HG02970 (cell line): ENCODE measurements around the gene PEX5.

Experiments
- ATAC-seq: cut with Tn5 transposase; IDR thresholded peaks from one replicate; pipeline ENCODE4 v1.9.1; 2021; ENCODE audit warnings: mild to moderate bottlenecking, moderate library complexity, moderate number of reproducible peaks; ENCODE audit not compliant: unreplicated experiment, low FRiP score

The PEX5 gene

DNA sequence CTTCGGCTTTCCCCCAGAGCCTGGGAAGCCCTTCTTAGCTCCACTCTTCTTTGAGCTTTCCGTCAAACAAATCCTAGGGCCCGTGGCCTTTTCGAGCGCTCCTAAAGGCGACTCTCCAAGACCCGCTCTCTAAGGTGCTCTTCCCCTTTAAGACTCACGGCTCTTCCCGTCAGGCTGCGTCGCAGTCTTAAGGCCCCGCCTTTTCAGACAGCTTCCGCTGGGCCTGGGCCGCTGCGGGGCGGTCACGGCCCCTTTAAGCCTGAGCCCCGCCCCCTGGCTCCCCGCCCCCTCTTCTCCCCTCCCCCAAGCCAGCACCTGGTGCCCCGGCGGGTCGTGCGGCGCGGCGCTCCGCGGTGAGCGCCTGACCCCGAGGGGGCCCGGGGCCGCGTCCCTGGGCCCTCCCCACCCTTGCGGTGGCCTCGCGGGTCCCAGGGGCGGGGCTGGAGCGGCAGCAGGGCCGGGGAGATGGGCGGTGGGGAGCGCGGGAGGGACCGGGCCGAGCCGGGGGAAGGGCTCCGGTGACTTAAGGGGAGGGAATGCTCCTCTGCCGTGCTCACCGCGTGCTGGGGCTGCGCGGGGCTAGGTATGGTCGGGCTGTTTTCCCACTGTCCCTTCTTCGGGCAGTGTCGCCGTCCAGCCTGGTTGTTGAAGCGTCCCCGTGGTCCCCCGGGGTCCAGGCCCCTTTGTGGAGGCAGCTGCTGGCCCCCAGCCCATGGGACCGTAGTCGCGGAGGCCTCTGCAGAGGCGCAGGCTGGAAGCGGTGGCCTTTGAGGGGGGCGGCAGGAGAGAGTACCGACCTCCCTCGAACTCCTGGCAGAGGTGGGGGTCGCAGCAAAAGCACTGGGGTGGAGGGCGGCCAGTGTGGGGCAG, at the start of gene PEX5:
Gene PEX5 (plus strand): TSS at position 289 of the 870 bp plus-strand sequence. CDS start 692 bp downstream, outside the sequence.
- peak; percentile 88 for ATAC-seq

DNA sequence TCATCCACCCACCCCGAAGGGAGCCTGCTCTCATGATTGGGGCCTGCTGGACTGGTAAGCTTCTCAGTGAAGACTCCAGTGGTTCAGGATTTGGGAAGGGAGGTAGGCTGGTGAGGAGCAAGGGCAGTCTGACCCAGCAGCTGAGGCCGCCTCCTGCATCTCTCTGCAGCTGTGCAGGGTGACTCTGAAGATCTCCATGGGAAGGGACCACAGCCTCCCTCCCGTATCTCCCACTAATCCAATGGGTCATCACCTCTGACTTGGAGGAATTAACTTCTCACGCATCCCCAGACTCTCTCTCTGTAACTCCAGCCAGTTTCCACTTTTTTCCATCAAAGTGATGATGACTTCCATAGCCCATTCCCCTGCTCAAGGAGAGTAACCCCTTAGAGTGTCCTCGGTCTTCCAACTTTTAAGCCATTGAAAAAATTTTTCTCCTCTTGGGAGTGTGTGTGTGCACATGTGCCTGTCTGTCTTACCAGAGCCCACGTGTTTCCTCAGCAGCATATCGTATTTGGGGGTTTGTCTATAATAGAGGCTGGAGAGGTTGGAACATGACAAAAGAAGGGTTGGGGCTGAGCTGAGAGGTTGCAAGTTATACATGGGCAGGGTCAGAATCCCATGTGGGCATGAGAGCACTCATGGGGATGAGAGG, 48.0 kb upstream of the PEX5 start:
- no peak for ATAC-seq

DNA sequence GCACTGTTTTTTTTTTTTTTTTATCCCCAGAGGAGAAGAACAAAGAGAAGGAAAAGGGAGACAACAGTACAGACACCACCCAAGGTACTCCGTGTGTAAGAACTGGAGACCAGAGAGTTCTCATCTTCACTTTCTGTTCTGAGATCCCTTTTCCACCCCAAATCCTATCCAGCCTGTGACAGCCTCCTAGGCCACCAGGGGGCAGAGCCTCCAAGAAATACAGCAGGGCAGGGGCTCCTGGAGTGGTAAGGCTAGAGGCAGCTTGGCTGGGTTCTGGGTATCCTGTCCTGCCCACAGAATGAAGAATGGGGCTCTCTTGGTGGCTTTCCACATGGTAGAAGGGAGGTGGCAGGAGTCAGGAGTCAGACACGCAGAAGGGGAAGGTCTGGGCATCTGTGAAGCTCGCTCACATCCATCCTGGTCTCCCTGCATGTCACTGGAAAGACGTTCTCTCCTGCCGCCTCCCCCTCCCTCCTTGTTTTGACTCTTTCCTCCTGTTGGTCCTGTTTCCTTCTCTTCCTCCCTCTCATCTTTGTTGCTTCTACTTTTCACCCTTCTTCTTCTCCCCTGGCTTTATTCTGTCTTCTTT, 47.3 kb upstream of the PEX5 start:
- ATAC-seq: no peak

DNA sequence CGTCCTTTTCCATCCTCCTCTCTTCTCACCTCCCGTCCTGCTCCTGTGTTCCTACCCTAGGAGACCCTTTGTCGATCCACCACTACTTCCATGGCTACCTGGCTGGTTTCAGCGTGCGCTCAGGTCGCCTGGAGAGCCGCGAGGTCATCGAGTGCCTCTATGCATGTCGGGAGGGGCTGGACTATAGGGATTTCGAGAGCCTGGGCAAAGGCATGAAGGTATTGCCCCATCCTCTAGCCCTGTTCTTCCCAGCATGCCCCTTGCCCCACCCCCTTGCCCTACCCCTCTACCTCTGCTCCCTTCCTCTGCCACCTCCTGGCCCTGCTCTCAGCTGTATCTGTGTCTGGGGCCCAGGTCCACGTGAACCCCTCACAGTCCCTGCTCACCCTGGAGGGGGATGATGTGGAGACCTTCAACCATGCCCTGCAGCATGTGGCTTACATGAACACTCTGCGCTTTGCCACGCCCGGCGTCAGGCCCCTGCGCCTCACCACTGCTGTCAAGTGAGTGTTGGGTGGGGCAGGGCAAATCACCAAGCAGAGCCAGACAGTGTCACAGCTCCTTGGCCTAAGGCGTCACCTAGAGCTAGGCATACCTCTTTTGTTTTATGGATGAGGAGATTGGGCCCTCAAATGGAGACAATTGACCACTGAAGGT, 46.5 kb upstream of the PEX5 start:
- no peak for ATAC-seq

DNA sequence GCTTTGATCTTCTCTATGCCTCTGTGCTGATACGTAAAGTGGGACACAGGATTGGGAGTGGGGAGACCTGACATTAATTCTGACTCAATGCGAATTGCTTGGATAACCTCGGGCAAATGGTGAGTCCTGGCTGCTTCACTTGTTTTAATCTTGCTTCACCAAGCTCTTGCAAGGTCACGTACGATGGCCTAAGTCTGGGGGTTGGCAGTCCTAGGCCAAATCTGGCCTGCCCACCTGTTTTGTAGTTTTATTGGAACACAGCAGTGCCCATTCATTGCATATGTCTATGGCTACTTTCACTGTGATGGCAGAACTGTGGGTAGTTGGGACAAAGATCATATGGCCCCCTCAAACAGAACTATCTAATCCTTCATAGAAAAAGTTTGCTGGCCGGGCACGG, 45.9 kb upstream of the PEX5 start:
- ATAC-seq: no peak

DNA sequence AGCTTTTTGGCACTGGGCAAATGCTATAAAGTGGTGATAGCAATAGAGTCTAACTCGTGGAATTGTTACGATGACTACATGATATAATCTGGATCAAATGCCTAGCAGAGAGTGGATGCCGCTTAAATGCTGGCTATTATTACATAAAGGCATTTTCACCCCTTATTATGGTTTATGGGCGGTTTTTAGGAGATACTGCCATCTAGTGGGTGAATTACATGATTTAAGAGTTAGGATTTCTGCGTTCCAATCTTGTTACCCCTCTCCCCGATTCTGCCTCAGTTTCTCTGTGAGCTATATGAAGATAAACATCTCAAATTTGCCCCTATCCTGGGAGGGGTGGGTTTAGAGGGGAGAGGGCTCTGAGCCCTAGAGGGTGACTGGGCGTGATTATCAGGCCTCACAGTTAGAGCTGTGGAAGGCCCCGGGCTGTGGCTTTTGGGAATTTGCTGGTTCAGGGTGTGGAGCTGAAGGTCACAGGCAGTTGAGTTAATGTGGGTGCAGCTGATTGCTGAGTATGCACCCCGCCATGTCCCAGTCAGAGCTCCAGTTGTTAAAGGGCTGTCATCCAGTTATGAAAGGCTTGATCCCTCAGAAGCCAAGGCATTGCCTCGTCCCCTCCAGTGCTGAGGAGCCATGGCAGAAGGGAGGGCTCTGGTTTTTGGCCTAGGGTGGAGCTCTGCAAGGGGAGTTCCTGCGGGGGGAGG, 44.9 kb upstream of the PEX5 start:
- no peak for ATAC-seq

DNA sequence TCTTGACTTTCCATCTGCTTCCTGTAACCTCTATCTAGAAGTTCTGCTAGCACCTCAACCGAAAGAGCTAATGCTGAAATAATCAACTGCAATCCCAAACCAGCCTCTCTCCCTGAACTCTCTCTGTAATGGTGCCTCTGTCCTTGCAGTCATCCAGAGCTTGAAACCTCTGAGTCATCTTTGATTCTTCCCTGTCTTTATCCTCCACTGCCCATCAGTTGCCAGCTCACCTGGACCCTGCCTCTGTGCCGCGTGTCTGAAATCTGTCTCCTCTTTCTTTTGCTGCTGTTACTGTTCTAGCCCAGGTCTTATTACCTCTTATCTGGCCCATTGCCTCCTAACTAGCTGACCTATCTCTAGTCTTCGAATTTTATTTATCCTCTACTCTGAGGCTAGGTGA, 43.8 kb upstream of the PEX5 start:
- ATAC-seq: no peak

DNA sequence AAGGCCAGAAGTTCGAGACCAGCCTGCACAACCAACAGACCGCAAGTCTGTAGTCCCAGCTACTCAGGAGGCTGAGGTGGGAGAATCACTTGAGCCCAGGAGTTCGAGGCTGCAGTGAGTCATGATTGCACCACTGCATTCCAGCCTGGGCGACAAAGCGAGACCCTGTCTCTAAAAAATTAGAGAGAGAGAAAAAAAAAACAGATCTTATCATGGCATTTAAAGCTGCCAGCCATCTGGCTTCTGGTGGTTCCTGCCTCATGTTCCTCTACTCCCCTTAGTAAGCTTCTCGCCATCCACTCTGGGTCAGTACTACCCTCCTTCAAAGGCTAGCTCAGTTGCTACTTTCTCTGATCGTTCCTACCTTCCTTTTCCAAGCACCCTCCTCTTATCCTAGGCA, 43.3 kb upstream of the PEX5 start:
- no peak for ATAC-seq

DNA sequence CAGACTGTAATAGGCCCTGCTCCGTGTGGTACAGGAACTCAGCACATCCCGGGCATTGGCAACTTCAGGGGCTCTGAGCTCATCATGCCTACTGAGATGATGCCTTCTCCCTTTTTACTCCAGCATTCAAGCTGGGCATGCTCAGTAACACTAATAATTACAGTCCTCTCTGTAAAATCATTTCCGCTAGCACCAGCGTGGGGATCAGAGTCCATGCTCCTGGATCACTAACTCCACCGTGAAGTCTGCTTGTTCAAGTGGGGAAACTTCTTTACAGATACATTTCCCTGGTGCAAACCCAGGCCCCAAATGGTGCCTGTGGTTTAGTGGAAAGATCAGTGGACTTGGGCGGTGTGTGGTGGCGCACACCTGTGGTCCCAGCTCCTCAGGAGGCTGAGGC, 42.6 kb upstream of the PEX5 start:
- no peak for ATAC-seq

DNA sequence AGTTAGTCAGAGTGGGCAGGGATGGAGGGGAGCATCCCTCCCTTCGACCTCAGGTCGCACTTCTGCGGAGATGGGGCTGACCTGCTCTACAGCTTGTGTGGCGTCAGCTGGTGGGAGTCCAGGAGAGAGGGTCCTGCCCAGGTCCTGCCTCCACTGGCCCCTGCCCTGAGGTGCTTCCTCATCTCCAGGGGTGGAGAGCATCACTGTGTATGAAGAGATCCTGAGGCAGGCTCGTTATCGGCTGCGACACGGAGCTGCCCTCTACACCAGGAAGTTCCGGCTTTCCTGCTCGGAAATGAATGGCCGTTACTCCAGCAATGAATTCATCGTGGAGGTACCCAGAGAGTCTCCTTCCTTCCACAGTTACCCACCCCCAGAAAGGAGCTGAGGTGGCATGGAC, 39.1 kb upstream of the PEX5 start:
- no peak for ATAC-seq

DNA sequence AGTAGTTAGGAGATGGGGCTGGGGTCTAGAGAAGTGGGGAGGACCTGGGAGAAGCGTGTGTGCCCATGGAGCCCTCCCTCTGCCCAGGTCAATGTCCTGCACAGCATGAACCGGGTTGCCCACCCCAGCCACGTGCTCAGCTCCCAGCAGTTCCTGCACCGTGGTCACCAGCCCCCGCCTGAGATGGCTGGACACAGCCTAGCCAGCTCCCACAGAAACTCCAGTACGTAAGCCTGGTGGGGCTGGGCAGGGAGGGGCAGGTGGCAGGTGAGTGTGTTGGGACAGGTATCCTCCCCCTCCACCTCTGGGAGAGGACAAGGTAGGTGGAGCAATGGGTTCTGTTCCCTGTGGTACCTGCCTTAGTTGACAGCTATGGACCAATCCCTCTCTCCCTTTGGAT, 38.6 kb upstream of the PEX5 start:
- no peak for ATAC-seq

DNA sequence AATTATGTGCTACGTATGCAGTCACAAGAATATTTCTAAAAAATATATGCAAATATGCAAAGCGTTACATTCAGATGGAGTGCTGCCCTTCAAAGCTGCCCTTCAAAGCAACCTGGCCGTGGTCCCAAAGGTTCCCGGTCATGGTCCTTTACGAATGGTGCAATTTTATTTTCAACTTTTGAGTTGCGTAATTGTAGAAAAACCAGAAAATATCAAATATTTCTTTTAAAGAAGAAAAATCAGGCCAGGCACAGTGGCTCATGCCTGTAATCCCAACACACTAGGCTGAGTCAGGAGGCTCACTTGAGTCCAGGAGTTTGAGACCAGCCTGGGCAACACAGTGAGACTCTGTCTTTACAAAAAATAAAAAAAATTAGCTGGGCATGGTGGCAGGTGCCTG, 38.0 kb upstream of the PEX5 start:
- no peak for ATAC-seq

DNA sequence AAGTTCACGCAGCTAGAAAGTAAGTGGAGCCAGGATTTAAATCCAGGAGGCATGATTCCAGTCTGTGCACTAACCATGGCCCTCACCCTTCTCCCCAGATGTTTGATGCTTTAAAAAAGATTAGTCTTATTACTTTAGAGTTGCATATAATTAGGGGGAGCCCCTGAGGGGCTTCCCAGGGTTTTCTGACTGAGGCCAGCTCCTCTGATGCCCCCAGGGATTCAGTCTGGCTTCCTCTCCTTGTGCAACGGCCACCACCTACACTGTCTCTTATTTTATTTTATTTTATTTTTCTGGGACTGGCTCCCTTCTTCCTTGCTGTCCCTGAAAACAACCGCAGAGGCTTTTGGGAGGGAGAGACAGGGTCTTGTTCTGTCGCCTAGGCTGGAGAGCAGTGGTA, 36.7 kb upstream of the PEX5 start:
- no peak for ATAC-seq

DNA sequence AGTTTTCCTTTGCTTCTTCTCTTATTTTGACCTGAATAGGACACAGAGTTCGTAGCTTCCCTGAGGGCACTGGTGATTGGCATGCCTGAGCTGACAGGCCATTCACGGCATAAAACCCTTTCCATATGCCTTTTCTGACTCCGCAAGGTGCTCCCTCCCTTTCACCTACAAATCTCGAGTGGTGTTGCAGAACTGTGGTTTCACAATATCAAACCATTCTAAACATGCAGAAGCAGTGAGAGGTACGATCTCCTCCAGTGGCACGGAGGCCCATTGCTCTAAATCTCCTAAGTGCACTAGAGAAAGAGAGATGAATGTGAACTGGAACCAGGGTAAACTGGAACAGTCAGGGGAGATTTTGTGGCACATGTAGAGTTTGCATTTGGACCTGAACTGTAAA, 35.4 kb upstream of the PEX5 start:
- no peak for ATAC-seq

DNA sequence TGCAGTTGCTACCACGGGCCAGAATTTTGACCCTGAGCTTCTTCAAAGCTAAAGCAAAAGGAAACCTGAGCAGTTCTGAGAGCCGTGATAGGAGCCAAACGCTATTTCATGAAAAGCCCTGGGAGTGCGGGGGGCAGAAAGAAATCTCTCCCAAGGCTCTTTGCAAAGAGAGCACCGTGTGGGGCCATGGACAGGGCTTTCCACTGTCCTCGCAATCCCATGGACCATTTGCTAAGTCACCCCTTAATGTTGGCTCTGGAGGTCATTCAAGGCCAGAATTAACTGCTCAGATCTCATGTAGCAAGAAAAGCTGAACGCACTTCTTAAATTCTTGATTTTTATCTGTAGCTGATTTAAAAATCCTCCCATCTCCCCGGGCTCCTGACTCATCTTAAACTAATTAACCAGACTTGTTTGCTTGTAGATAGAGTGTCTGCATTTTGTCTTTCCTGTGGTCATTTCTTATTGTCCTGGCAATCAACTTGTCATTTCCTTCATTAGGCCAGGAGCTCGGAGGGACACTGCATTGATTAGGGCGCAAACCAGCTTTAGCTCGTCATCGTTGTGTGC, 34.5 kb upstream of the PEX5 start:
- ATAC-seq: no peak

DNA sequence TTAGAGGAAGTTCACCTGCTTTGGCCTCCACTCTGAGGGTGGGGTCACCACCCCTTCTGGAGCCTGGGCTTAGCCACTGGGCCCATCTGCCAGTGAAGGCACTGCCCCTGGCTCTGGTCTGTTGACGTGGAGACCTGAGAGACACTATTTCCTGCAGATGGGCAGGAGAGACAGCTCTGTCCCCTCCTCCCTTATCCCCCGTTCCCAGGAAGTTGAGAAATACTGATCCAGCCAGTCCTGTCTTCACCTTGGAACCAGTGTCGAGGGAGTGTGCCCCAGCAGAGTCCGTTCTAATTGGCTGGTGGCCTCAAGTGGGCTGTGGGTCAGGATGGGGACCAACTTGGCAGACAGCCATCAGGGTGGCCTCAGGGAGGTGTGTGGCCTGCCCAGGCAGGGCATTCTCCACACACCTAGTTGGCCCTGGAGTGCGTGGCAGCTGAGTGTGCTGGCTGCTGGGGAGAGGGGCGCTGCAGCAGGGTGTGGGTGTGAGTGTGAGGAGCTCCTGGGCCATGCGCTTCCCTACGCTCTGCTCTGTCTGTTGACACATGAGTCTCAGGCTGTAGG, 33.9 kb upstream of the PEX5 start:
- no peak for ATAC-seq

DNA sequence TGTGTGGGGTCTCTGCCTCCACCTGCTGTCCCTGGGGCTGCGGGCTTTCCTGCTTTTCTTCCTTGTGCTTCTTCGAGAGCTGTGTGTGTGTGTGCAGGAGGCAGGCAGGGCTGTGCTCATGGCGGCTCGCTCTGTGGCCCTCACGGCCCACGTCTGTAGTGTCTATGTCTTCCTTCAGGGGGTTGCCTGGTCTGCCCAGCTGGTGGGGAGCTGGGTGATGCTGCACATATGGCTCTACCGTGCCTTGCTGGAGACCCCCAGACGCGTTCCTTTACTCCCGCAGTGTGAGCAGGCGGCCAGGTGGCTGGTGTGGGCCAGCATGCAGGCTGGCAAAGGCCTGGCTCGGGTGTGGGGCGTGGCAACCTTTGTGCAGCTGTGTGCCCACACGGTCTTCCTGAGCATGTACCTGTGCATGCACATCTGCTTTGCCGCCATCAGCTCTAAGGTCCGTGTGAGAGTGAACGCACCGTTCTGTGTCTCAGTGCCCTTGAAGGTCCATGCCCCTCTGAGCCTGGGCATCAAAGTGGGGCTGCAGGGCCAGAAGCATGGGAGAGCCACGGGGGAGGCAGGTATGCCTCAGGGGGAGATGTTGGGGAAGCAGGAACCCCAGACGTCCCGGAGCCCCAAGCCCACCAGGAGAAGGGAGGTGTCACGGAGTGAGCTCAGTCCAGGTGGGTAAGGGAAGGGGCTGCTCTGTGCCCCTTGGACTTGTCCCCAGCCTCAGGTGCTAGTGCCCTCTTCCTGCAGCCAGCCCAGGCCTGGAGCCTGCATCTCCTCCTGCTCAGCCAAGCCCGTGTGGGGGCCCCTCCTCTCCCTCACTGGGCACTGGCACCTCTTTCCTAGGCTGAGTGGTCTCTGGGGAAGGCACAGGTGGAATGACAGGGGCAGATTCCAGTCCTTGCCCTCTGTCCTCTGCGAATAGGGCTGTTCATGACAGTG, 33.0 kb upstream of the PEX5 start:
- ATAC-seq: no peak

DNA sequence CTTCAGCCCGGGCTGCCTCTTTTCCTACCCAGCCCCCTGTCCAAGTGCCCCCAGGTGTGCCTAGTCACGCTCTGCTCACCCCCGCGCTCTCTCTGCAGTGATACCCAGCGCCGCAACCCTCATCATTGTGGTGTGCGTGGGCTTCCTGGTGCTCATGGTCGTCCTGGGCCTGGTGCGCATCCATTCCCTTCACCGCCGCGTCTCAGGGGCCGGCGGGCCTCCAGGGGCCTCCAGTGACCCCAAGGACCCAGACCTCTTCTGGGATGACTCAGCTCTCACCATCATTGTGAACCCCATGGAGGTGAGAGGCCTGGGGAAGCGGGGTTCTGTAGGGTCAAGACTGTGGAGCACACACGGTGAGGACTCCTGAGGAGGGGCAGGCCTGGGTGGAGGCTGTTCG, 32.1 kb upstream of the PEX5 start:
- no peak for ATAC-seq
